Adrenal gland (tissue), 5 donors: ENCODE measurements around the gene R3HDM4.

Source experiments
- POLR2A ChIP-seq, 2 donors: fragments of 450-650 bp; IDR thresholded peaks; one replicate each; pipeline ENCODE4 v1.6.1; 2017; ENCODE audit warnings: antibody characterized with exemption in 2 of 2, mild to moderate bottlenecking in 2 of 2, moderate library complexity in 1 of 2
- TF ChIP-seq, protein P1 (sequence below), 6 experiments: fragments of 450-650 bp in 4 of 6; fragments of 200-600 bp in 2 of 6; sonication (generic) in 1 of 6; IDR thresholded peaks; 1 replicate in 5 of 6; 2 replicates in 1 of 6; pipeline versions ENCODE4 v1.5.1 to v1.8.0; 2016 to 2021; ENCODE audit warnings: antibody characterized with exemption in 6 of 6, mild to moderate bottlenecking in 2 of 6, moderate library complexity in 1 of 6
- donor health status: DM: no; HTN: no; CAD: no.

DNA sequence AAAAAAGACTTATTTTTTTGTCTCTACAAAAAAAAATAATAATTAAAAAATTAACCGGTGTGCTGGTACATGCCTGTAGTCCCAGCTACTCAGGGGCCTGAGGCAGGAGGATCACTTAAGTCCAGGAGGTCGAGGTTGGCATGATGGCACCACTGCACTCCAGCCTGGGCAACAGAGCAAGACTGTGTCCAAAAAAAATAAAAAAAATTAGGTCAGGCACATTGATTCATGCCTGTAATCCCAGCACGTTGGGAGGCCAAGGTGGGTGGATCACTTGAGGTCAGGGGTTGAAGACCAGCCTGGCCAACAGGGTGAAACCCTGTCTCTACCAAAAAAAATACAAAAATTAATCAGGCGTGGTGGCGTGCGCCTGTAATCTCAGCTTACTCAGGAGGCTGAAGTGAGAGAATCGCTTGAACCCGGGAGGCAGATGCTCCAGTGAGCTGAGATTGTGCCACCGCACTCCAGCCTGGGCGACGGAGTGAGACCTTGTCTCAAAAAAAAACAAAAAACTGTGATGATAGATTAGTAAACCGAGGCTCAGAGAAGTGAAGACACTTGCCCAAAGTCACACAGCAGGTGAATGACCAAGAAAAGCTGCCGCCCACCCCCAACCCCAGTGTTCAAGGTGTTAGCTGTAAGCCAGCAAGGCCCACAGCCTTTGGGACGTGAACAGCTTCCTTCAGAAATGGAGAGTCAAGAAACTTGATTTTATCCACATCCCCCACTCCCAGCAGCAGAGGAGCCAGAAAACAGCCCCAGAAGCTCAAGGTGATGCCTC lies 10.4 kb downstream of the R3HDM4 start:
- TF ChIP-seq, protein P1, sequence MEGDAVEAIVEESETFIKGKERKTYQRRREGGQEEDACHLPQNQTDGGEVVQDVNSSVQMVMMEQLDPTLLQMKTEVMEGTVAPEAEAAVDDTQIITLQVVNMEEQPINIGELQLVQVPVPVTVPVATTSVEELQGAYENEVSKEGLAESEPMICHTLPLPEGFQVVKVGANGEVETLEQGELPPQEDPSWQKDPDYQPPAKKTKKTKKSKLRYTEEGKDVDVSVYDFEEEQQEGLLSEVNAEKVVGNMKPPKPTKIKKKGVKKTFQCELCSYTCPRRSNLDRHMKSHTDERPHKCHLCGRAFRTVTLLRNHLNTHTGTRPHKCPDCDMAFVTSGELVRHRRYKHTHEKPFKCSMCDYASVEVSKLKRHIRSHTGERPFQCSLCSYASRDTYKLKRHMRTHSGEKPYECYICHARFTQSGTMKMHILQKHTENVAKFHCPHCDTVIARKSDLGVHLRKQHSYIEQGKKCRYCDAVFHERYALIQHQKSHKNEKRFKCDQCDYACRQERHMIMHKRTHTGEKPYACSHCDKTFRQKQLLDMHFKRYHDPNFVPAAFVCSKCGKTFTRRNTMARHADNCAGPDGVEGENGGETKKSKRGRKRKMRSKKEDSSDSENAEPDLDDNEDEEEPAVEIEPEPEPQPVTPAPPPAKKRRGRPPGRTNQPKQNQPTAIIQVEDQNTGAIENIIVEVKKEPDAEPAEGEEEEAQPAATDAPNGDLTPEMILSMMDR (IDR thresholded peaks at IDR 0.05) = no peak
- no peak for TF ChIP-seq POLR2A (IDR thresholded peaks at IDR 0.05)
